Stimulated activated effector memory CD8-positive, alpha-beta T cell treated with anti-CD3 and anti-CD28 coated beads, Interleukin-12 subunit alpha, Interleukin-12 subunit beta, amount 100 ng/mL, for 72 hours (primary cell): ENCODE measurements around the gene GNG7.
"Not testable (repeated sequence)": the region's sequence is repeated elsewhere in the genome, so short reads cannot be mapped to it uniquely, and the experiment has no call there.

Experiments
- ATAC-seq: fragments of 150-1000 bp; cut with Tn5 transposase; 2 replicates; pipeline ENCODE4 v1.10.0; 2021
- DNase-seq, 2 donors: peaks; one replicate each; pipeline ENCODE4 v3.0.0; 2021 to 2022; ENCODE audit warnings: low spot score in 2 of 2
- H3K27ac Mint-ChIP-seq: one replicate; pipeline ENCODE4 v1.8.0; 2022; ENCODE audit warnings: mild to moderate bottlenecking, mixed read lengths
- H3K36me3 Mint-ChIP-seq: one replicate; pipeline ENCODE4 v1.8.0; 2022; ENCODE audit warnings: mild to moderate bottlenecking, mixed read lengths
- H3K4me1 Mint-ChIP-seq: one replicate; pipeline ENCODE4 v1.8.0; 2022; ENCODE audit warnings: mixed read lengths
- H3K4me3 Mint-ChIP-seq: one replicate; pipeline ENCODE4 v1.8.0; 2022; ENCODE audit warnings: mild to moderate bottlenecking, mixed read lengths
- H3K9me3 Mint-ChIP-seq: one replicate; pipeline ENCODE4 v1.8.0; 2022; ENCODE audit warnings: mixed read lengths

Gene GNG7

DNA sequence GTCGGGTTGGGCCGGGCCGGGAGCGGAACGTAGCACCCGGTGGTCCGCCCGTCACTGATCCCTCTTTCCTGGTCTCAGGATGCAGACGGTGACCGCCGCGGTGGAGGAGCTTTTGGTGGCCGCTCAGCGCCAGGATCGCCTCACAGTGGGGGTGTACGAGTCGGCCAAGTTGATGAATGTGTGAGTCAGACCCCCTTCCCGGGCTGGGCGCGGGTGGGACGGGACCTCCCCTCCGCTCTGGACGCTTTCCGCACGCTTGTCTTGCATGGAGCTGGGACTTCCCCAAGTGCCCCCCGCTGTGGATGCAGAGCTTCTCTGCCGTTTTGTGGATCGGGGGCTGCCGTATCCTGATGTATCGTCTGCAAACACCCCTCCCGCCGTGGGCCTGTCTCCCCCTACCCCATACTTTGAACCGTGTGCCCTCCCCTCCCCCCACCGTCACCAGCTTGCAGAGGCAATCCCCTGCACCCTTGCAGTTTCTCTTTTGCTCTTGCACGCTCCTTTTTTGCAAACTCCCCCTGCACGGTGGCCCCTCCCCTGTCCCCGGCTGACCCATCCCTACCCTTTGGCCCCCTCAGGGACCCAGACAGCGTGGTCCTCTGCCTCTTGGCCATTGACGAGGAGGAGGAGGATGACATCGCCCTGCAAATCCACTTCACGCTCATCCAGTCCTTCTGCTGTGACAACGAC, 225.9 kb downstream of the GNG7 start:
- Mint-ChIP-seq H3K9me3 (no peaks in the 10 kb centered on the region), H3K4me1 (peaks cover 27% of the 10 kb centered on the region), H3K4me3 (peak overlapping the region; percentile 97), H3K36me3 (peaks cover 50% of the 10 kb centered on the region), H3K27ac (peak overlapping the region; percentile 96)
- DNase-seq (peak; percentile 65 to 89), ATAC-seq (peak; percentile 56)

DNA sequence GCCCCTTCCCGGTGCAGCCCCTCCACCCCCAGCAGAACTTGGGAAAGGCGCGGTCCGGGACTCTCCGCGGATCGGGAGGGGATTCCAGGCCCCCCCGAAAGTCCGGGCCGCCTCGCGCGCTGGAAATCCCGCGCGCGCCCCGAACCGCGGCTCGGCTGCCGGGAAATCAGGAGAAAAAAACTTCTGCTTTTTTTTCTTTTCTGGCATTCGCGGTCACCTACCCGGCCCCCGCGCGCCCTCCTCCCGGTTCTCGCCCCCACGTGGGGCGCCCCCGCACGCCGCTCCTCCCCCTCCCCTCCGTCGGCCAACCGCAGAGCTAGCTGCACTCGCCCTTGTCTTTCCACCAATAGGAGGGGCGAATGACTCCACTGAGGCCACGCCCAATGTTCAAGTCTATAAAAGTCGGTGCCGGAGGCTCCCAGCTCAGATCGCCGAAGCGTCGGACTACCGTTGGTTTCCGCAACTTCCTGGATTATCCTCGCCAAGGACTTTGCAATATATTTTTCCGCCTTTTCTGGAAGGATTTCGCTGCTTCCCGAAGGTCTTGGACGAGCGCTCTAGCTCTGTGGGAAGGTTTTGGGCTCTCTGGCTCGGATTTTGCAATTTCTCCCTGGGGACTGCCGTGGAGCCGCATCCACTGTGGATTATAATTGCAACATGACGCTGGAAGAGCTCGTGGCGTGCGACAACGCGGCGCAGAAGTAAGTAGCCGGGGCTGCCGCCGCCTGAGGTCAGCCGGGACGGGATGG, 226.6 kb downstream of the GNG7 start, which contains the start of gene GADD45B:
GADD45B (plus strand) TSS at position 426 of the 749 bp plus-strand sequence; CDS start at position 658, 232 bp downstream.
- peak; percentile 98 to 100 for DNase-seq
- ATAC-seq = peak; percentile 62
- H3K4me1 Mint-ChIP-seq = peaks cover 27% of the 10 kb centered on the region

DNA sequence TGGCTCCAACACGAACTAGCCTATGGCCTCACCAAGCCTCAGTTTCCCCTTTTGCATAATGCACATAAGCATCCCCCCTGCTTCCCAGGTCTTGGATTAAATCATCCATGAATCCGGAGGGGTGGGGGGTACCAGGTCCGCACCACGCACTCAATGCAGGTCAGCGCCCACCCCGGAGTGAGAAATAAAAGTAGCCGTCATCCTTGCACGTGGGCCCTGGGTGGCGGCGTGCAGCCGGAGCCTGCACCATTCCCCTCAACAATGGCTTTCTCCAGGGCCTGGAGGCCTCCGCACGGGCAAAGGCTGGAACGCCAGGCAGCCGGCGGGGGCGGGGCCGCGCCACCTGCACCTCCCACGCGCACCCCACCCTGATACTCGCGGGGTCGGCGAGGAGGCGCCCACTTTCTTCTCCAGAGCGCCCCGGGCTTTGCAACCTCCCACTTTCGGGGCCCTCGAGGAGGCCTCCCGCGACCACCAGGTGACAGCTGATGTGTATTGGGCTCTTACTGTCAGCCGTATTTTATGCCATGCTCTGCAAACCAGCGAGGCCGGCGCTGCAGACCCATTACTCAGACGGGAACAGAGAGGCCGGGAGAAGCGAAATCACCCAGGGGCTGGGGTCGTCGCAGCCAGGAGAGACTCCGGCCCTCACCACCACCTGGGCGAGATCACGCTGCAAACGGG, 227.3 kb downstream of the GNG7 start:
- DNase-seq (peak; percentile 60 to 86), ATAC-seq (peak; percentile 54)
- Mint-ChIP-seq H3K4me1 (peaks cover 27% of the 10 kb centered on the region), H3K36me3 (peaks cover 50% of the 10 kb centered on the region), H3K4me3 (peak overlapping the region; percentile 97), H3K27ac (peak overlapping the region; percentile 96), H3K9me3 (no peaks in the 10 kb centered on the region)

More for the DNA sequence above, 226.6 kb downstream of the GNG7 start, which contains the start of gene GADD45B:
- Mint-ChIP-seq H3K9me3 (no peaks in the 10 kb centered on the region), H3K27ac (peak within 1 kb of the TSS; percentile 96), H3K4me3 (peak within 1 kb of the TSS; percentile 97), H3K36me3 (peaks cover 50% of the 10 kb centered on the region)

DNA sequence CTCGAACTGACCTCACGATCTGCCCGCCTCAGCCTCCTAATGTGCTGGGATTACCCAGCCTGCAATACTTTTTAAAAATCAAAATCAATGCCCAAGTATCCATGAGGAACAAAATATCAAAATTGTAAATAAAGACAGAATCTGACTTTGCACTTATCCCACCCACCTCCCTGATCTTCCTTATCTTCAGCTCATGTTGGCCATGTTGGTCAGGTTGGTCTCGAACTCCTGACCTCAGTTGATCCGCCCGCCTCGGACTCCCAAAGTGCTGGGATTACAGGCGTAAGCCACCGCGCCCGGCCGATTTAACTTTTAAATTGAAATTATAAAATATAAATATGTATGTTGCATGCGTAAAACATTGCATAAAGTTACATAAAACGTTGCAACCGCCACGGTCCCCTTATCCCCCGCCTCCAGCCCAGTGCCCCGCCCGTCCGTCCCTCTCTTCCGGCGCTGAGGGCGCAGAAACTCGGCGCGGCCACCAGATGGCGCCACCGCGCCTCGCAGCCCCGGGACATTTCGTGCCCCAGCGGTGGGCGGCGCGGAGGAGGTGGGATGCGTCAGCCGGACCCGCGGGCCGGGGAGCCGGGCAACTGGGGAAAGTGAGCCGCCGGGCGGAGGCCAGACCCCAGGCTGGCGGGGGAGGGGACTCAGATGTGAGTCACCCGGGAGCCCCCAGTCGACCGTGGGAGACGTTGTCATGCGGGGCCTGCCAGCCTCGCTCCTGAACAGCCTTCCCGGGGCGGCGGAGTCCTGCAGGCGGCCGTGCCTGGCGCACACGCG, 228.1 kb downstream of the GNG7 start:
- ATAC-seq = peak; percentile 68
- Mint-ChIP-seq H3K4me1 (peaks cover 32% of the 10 kb centered on the region), H3K36me3 (peaks cover 48% of the 10 kb centered on the region), H3K9me3 (no peaks in the 10 kb centered on the region), H3K4me3 (peak overlapping the region; percentile 97), H3K27ac (peak overlapping the region; percentile 96)
- DNase-seq = peak; percentile 96 to 97

DNA sequence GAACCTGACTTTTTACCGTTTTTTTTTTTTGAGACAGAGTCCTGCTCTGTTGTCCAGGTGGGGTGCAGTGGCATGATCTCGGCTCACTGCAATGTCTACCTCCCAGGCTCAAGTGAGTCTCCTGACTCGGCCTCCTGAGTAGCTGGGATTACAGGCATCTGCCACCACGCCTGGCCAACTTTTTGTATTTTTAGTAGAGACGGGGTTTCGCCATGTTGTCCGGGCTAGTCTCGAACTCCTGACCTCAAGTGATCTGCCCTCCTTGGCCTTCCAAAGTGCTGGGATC, 232.6 kb downstream of the GNG7 start:
- peak overlapping the region; percentile 43 for H3K27ac Mint-ChIP-seq
- not testable (repeated sequence) for ATAC-seq, H3K9me3 Mint-ChIP-seq, DNase-seq, H3K36me3 Mint-ChIP-seq
- peaks cover 12% of the 10 kb centered on the region for H3K4me1 Mint-ChIP-seq
- H3K4me3 Mint-ChIP-seq = peak overlapping the region; percentile 32

DNA sequence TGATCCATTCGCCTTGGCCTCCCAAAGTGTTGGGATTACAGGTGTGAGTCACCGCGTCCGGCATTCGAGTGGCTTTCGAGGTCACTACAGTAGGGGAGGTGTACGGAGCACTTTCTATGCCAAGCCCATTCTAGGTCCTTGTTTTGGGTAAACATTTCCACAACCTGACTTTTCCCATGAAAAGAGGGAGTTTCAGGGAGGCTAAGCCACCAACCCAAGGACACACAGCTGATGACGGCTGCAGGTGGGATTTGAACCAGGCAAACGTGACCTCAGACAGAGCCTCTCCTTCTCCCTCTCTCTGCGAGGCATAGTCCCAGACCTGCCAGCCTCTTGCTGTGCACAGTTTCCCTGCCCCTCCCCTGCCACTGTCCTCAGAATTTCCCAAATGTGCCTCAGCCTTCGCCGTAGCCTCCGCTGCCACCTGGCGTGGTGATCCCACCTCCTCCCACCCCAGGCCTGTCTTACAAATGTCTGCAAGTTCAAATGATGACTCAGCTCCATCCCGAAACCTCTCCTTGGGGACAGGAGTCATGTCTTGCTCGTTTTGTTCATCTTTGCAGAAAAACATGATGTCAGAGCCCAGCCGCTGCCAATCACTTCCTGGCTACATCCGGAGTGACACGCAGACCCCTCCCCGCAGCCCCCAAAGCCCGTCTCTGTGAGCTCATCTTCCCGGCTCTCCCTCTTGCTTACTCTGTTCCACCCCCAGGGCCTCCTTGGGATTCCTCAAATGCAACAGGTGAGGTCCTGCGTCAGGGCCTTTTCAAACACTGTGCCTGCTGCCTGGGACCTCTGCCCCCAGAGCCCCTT, 233.2 kb downstream of the GNG7 start:
- DNase-seq (no peak), ATAC-seq (peak; percentile 74)
- peak overlapping the region; percentile 43 for H3K27ac Mint-ChIP-seq
- no peaks in the 10 kb centered on the region for H3K9me3 Mint-ChIP-seq
- peaks cover 10% of the 10 kb centered on the region for H3K4me1 Mint-ChIP-seq
- peak overlapping the region; percentile 32 for H3K4me3 Mint-ChIP-seq
- no peaks in the 10 kb centered on the region for H3K36me3 Mint-ChIP-seq

DNA sequence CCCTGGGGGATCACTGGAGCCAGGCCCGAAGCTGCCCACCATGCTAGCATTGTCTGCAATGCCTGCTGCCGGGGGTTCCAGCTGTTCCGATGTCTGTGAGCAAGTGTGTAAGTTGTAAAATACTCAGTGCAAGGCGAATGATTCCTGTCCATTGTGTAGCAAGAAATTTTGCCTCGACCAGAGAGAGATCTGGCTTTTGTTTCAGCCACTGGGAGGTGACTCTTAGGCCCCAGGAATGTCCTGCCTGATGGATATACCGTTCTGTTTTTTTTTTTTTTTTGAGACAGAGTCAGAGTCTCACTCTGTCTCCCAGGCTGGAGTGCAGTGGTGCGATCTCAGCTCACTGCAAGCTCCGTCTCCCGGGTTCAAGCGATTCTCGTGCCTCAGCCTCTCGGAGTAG, 233.9 kb downstream of the GNG7 start:
- ATAC-seq = no peak
- Mint-ChIP-seq H3K27ac (no peak overlapping the region), H3K4me1 (peaks cover 10% of the 10 kb centered on the region), H3K4me3 (no peak overlapping the region), H3K9me3 (no peaks in the 10 kb centered on the region), H3K36me3 (no peaks in the 10 kb centered on the region)
- no peak for DNase-seq

DNA sequence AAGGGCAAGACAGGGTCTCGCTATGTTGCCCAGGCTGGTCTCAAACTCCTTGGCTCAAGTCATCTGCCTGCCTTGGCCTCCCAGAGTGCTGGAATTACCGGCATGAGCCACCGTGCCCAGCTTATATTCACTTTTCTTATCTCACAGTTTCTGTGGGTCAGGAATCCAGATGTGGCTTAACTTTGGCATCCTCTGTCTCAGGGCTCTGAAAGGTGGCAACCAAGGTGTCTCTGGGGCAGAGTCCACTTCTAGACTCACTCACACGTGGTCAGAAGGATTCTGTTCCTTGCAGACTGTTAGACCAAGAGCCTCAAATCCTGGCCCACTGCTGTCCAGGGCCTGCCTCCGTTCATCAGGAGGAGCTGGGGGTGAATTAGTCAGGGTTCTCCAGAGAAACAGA, 238.1 kb downstream of the GNG7 start:
- no peak overlapping the region for H3K27ac Mint-ChIP-seq
- DNase-seq (no peak), ATAC-seq (no peak)
- no peaks in the 10 kb centered on the region for H3K9me3 Mint-ChIP-seq
- no peaks in the 10 kb centered on the region for H3K36me3 Mint-ChIP-seq
- H3K4me3 Mint-ChIP-seq = no peak overlapping the region
- H3K4me1 Mint-ChIP-seq = peaks cover 24% of the 10 kb centered on the region

DNA sequence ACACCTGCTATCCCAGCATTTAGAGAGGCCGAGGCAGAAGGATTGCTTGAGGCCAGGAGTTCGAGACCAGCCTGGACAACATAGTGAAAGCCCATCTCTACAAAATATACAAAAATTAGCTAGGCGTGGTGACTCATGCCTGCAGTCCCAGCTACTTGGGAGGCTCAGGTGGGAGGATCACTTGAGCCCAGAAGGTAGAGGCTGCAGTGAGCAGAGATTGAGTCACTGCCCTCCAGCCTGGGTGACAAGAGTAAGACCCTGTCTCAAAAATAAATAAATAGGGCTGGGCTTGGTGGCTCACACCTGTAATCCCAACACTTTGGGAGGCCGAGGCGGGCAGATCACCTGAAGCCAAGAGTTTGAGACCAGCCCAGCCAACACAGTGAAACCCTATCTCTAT, 238.8 kb downstream of the GNG7 start:
- not testable (repeated sequence) for ATAC-seq, H3K9me3 Mint-ChIP-seq, H3K4me3 Mint-ChIP-seq

DNA sequence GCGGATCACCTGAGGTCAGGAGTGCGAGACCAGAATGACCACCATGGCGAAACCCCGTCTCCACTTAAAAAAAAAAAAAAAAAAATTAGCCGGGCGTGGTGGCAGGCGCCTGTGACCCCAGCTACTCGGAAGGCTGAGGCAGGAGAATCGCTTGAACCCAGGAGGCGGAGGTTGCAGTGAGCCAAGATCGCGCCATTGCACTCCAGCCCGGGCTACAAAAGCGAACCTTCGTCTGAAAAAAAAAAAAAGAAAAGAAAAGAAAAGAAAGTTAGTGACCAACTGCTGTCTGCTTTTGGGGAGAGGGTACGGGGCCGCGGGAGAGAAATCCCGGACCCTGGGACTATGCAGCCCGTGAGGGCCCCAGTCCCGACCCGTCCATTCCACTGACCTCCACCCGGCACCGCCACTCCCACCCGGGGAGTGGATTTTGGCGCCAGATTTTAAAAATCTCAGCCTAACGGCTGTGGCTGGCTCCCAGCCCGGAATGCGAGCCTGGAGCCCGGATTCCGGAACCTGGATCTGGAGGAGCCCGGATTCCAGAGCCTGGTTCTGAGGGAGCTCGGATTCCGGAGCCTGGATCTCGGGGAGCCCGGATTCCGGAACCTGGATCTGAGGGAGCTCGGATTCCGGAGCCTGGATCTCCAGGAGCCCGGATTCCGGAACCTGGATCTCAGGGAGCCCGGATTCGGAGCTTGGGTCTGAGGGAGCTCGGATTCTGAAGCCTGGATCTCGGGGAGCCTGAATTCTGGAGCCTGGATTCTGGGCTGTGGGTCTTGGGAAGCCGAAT, 239.7 kb downstream of the GNG7 start:
- no peak for ATAC-seq
- peak overlapping the region; percentile 85 for H3K4me3 Mint-ChIP-seq
- peaks cover 20% of the 10 kb centered on the region for H3K4me1 Mint-ChIP-seq

More for the DNA sequence above, 238.8 kb downstream of the GNG7 start:
- not testable (repeated sequence) for H3K27ac Mint-ChIP-seq, H3K36me3 Mint-ChIP-seq, DNase-seq
- peaks cover 20% of the 10 kb centered on the region for H3K4me1 Mint-ChIP-seq

DNA sequence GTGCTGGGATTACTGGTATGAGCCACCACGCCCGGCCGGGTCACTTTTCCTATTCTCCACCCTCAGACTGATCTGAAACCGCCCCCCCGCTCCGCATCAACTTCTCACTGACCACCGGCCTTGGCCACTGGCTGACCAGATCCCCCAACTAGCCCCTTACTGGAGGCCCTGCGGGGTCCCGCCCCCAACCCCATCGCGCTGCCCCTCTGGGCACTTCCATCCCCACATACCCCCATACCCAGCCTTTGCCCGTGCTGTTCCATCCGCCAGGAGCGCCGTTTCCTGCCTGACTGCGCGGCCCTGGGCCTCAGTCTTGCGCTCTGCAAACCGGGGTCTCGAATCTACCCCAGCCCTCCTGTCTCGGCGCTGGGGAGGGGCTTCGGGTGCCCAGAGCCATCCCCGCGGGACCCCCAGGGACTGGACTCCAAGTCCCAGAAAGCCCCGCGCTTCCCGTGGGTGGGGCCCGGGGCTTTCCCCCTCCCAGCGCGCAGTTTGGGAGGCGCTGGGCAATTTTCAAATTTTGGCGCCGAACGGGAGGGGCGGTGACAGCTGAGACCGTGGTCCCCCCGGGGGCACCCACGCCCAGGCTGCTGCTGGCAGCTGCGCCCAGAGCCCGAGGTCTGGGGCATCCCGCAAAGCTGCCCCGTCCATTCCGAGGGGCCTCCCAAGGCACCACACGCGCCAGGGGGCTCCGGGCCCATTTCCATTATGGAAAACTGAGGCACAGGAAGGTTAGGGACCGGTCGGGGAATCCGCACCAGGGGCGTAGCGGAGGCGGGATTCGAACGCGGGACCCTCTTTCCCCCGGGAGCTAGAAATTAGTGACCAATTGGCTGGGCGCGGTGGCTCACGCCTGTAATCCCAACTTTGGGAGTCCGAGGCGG, 240.5 kb downstream of the GNG7 start:
- Mint-ChIP-seq H3K27ac (peak overlapping the region; percentile 88), H3K36me3 (no peaks in the 10 kb centered on the region), H3K9me3 (no peaks in the 10 kb centered on the region), H3K4me3 (peak overlapping the region; percentile 85), H3K4me1 (peaks cover 27% of the 10 kb centered on the region)
- peak; percentile 82 for ATAC-seq
- peak; percentile 57 to 88 for DNase-seq

More for the DNA sequence above, 239.7 kb downstream of the GNG7 start:
- Mint-ChIP-seq H3K36me3 (no peaks in the 10 kb centered on the region), H3K9me3 (no peaks in the 10 kb centered on the region), H3K27ac (peak overlapping the region; percentile 88)
- DNase-seq = no peak
